ENCODE results near the gene HIGD1C. TPM values are rescaled to one million over a fixed set of nuclear protein-coding genes. Genes with fewer than 3 reads are reported as not detected.

HIGD1C gene
- total and polyA plus RNA-seq, 4 donors, result not detected

GRCh38 chr12:50924131-50924438 is 28.3 kb upstream of the HIGD1C start:
- DNase-seq (ENCODE audit: low spot score), result no peak
- peak overlapping the region; percentile 65 to 91 for H3K27ac ChIP-seq (ENCODE audit: low read depth in 1 of 2, low read length in 2 of 2)
- no peaks in the 10 kb centered on the region for H3K27me3 ChIP-seq (ENCODE audit: control insufficient read depth in 4 of 4, insufficient read depth in 4 of 4, low read length in 3 of 4)
- H3K36me3 ChIP-seq (ENCODE audit: control insufficient read depth in 4 of 4, insufficient read depth in 3 of 4, low read depth in 1 of 4, low read length in 3 of 4), result no peaks in the 10 kb centered on the region
- H3K4me1 ChIP-seq (ENCODE audit: control insufficient read depth in 4 of 4, insufficient read depth in 4 of 4, low read length in 3 of 4), result peaks cover 0 to 36% (median 26%) of the 10 kb centered on the region in 4 donors
- whole genome bisulfite sequencing, result 2% methylated on average over 4 of the region's 4 CpGs
- H3K9ac ChIP-seq (ENCODE audit: low read depth in 1 of 2, low read length in 2 of 2), result peak overlapping the region; percentile 52 to 72
- TF ChIP-seq HNF4G (IDR thresholded peaks at IDR 0.05), result peak; percentile 4
- no peak for TF ChIP-seq YY1 (IDR thresholded peaks at IDR 0.05)
- no peaks in the 10 kb centered on the region for H3K9me3 ChIP-seq (ENCODE audit: control insufficient read depth in 4 of 4, low read length in 3 of 4)
- peak overlapping the region; percentile 63 to 100 (median 74) for H3K4me3 ChIP-seq (ENCODE audit: low read depth in 1 of 3, low read length in 3 of 3)

DNA sequence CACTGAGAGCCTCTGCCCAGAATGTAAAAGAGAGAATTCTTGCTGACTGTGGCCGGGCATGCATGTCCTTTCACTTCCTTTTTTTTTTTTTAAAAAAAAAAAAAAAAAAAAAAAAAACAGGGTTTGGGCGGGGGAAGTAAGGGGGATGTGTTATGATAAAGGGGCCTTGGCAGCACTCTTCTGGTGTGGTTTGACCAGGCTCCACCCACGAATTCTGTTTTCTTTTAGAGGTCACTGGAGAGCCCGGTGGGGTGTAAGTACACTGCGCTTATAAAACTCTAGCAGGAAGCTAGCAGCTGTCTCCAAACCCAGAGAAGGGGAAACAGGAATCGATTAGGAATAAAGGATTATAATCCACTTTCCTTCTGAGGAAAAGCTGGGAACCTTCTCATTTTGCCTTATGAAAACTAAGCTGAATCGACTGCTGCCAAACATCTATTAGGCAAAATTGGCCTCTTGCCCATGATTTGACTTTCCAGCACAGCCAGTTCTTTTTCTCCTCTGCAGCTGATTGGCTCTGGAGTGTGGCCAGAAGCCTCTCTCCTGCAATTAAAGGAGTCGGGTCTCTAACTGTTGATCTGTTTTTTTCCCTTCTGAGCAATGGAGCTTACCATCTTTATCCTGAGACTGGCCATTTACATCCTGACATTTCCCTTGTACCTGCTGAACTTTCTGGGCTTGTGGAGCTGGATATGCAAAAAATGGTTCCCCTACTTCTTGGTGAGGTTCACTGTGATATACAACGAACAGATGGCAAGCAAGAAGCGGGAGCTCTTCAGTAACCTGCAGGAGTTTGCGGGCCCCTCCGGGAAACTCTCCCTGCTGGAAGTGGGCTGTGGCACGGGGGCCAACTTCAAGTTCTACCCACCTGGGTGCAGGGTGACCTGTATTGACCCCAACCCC is 27.7 kb upstream of the HIGD1C start:
- WGBS, result 4% methylated on average over 13 of the region's 13 CpGs
- DNase-seq (ENCODE audit: low spot score), result peak; percentile 83
- Histone ChIP-seq H3K27ac (ENCODE audit: low read depth in 1 of 2, low read length in 2 of 2) (peak overlapping the region; percentile 65 to 91), H3K9me3 (ENCODE audit: control insufficient read depth in 4 of 4, low read length in 3 of 4) (no peaks in the 10 kb centered on the region), H3K36me3 (ENCODE audit: control insufficient read depth in 4 of 4, insufficient read depth in 3 of 4, low read depth in 1 of 4, low read length in 3 of 4) (peaks cover 0 to 3% (median 0%) of the 10 kb centered on the region in 4 donors), H3K4me1 (ENCODE audit: control insufficient read depth in 4 of 4, insufficient read depth in 4 of 4, low read length in 3 of 4) (peaks cover 0 to 42% (median 32%) of the 10 kb centered on the region in 4 donors), H3K27me3 (ENCODE audit: control insufficient read depth in 4 of 4, insufficient read depth in 4 of 4, low read length in 3 of 4) (no peaks in the 10 kb centered on the region), H3K9ac (ENCODE audit: low read depth in 1 of 2, low read length in 2 of 2) (peak overlapping the region; percentile 40 to 99), H3K4me3 (ENCODE audit: low read depth in 1 of 3, low read length in 3 of 3) (peak overlapping the region; percentile 63 to 100 (median 90))
- TF ChIP-seq RAD21 (IDR thresholded peaks at IDR 0.05), result peak; percentile 24 to 47
- peak; percentile 11 to 50 for TF ChIP-seq RXRA (IDR thresholded peaks at IDR 0.05)
- no peak for TF ChIP-seq ZBTB33 (IDR thresholded peaks at IDR 0.05)
- TF ChIP-seq, protein P1, sequence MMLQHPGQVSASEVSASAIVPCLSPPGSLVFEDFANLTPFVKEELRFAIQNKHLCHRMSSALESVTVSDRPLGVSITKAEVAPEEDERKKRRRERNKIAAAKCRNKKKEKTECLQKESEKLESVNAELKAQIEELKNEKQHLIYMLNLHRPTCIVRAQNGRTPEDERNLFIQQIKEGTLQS (IDR thresholded peaks at IDR 0.05), result no peak
- TF ChIP-seq, protein P2, sequence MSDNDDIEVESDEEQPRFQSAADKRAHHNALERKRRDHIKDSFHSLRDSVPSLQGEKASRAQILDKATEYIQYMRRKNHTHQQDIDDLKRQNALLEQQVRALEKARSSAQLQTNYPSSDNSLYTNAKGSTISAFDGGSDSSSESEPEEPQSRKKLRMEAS (IDR thresholded peaks at IDR 0.05), result no peak
- TF ChIP-seq FOXA1 (IDR thresholded peaks at IDR 0.05), result no peak
- peak; percentile 42 for TF ChIP-seq NR2F2 (IDR thresholded peaks at IDR 0.05)
- peak; percentile 74 for TF ChIP-seq SP1 (IDR thresholded peaks at IDR 0.05)
- TF ChIP-seq HNF4G (IDR thresholded peaks at IDR 0.05), result no peak
- TF ChIP-seq TAF1 (conservative IDR thresholded peaks at IDR 0.05), result peak; percentile 65
- no peak for TF ChIP-seq CTCF (IDR thresholded peaks at IDR 0.05; ENCODE audit: low read depth, low read length, missing input control)
- TF ChIP-seq JUND (IDR thresholded peaks at IDR 0.05), result peak in 1 of 2 donors; percentile 46
- TF ChIP-seq EGR1 (IDR thresholded peaks at IDR 0.05; ENCODE audit: low read depth in 2 of 2), result peak in 1 of 2 donors; percentile 38
- peak in 1 of 2 donors; percentile 48 for TF ChIP-seq HNF4A (conservative IDR thresholded peaks at IDR 0.05)
- peak; percentile 82 for TF ChIP-seq YY1 (IDR thresholded peaks at IDR 0.05)
- TF ChIP-seq GABPA (IDR thresholded peaks at IDR 0.05 in 1 of 2, conservative IDR thresholded peaks at IDR 0.05 in 1 of 2), result peak in 1 of 2 donors; percentile 27
- TF ChIP-seq FOXA2 (IDR thresholded peaks at IDR 0.05), result peak; percentile 8
- TF ChIP-seq, protein P3, sequence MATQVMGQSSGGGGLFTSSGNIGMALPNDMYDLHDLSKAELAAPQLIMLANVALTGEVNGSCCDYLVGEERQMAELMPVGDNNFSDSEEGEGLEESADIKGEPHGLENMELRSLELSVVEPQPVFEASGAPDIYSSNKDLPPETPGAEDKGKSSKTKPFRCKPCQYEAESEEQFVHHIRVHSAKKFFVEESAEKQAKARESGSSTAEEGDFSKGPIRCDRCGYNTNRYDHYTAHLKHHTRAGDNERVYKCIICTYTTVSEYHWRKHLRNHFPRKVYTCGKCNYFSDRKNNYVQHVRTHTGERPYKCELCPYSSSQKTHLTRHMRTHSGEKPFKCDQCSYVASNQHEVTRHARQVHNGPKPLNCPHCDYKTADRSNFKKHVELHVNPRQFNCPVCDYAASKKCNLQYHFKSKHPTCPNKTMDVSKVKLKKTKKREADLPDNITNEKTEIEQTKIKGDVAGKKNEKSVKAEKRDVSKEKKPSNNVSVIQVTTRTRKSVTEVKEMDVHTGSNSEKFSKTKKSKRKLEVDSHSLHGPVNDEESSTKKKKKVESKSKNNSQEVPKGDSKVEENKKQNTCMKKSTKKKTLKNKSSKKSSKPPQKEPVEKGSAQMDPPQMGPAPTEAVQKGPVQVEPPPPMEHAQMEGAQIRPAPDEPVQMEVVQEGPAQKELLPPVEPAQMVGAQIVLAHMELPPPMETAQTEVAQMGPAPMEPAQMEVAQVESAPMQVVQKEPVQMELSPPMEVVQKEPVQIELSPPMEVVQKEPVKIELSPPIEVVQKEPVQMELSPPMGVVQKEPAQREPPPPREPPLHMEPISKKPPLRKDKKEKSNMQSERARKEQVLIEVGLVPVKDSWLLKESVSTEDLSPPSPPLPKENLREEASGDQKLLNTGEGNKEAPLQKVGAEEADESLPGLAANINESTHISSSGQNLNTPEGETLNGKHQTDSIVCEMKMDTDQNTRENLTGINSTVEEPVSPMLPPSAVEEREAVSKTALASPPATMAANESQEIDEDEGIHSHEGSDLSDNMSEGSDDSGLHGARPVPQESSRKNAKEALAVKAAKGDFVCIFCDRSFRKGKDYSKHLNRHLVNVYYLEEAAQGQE (IDR thresholded peaks at IDR 0.05), result peak; percentile 81
